SK-N-SH (cell line): ENCODE measurements around the gene ZNF584. TPM values are rescaled to one million over a fixed set of nuclear protein-coding genes. Genes with fewer than 3 reads are reported as not detected.

Experiments
- CTCF ChIA-PET: fragments of 300-600, 350-600 bp; formaldehyde crosslinking; extraction: SDS; loops from one replicate; lab custom pipeline; 2021; lab: Yijun Ruan, JAX
- POLR2A ChIA-PET: fragments of 350-600 bp; sonication (Branson Sonifier 250); formaldehyde crosslinking; extraction: SDS; loops from one replicate; lab custom pipeline; 2020; ENCODE audit warnings: antibody characterized with exemption, inconsistent platforms; lab: Yijun Ruan, JAX
- DNase-seq: peaks from one replicate; pipeline ENCODE4 v3.0.0; 2012
- H2AFZ ChIP-seq: fragments of 200-600 bp; sonication (generic); 2 replicates; pipeline ENCODE4 v1.8.1; 2016; ENCODE audit warnings: antibody characterized with exemption, mild to moderate bottlenecking, low read depth
- H3F3A ChIP-seq: fragments of 200-600 bp; sonication (generic); replicated peaks from 2 replicates; pipeline ENCODE3; 2016; ENCODE audit warnings: antibody characterized with exemption, mild to moderate bottlenecking; ENCODE audit not compliant: insufficient read depth
- H3K27ac ChIP-seq, 2 experiments: fragments of 200-500 bp in 1 of 2; fragments of 200-600 bp in 1 of 2; sonication (Bioruptor generic) in 1 of 2; sonication (generic), shearing (Covaris generic) in 1 of 2; 2 replicates each; pipeline versions ENCODE4 v1.5.1 to v1.6.1; 2014 to 2016; ENCODE audit warnings: low read depth in 2 of 2, inconsistent platforms in 1 of 2, low read length in 1 of 2, mild to moderate bottlenecking in 1 of 2, mixed read lengths in 1 of 2
- H3K27me3 ChIP-seq: fragments of 200-600 bp; sonication (generic), shearing (Covaris generic); 2 replicates; pipeline ENCODE4 v1.6.1; 2016; ENCODE audit warnings: mixed run types; ENCODE audit not compliant: insufficient read depth
- H3K36me3 ChIP-seq, 2 experiments: fragments of 200-500 bp in 1 of 2; fragments of 200-600 bp in 1 of 2; sonication (Bioruptor generic) in 1 of 2; sonication (generic) in 1 of 2; replicated peaks in 1 of 2; 2 replicates each; pipeline versions ENCODE3 to v1.5.1; 2014 to 2016; ENCODE audit warnings: low read length in 1 of 2, mild to moderate bottlenecking in 1 of 2; ENCODE audit not compliant: insufficient read depth in 2 of 2, control insufficient read depth in 1 of 2
- H3K4me1 ChIP-seq, 2 experiments: fragments of 200-500 bp in 1 of 2; fragments of 200-600 bp in 1 of 2; sonication (Bioruptor generic) in 1 of 2; sonication (generic), shearing (Covaris generic) in 1 of 2; 2 replicates each; pipeline versions ENCODE4 v1.5.1 to v1.6.1; 2014 to 2016; ENCODE audit warnings: low read depth in 1 of 2, low read length in 1 of 2, mixed run types in 1 of 2; ENCODE audit not compliant: insufficient read depth in 2 of 2, control insufficient read depth in 1 of 2
- H3K4me2 ChIP-seq: fragments of 200-600 bp; sonication (generic), shearing (Covaris generic); 2 replicates; pipeline ENCODE4 v1.6.1; 2017; ENCODE audit warnings: mixed run types
- H3K4me3 ChIP-seq, 2 experiments: fragments of 200-500 bp in 1 of 2; fragments of 200-600 bp in 1 of 2; sonication (Bioruptor generic) in 1 of 2; sonication (generic), shearing (Covaris generic) in 1 of 2; 2 replicates each; pipeline versions ENCODE4 v1.5.1 to v1.8.1; 2014 to 2016; ENCODE audit warnings: low read depth in 2 of 2, inconsistent platforms in 1 of 2, low read length in 1 of 2, mild to moderate bottlenecking in 1 of 2, mixed read lengths in 1 of 2, moderate library complexity in 1 of 2
- H3K79me2 ChIP-seq: fragments of 200-600 bp; sonication (generic); 2 replicates; pipeline ENCODE4 v1.8.1; 2017; ENCODE audit warnings: mild to moderate bottlenecking; ENCODE audit not compliant: insufficient read depth
- H3K9ac ChIP-seq: fragments of 200-600 bp; sonication (generic); 2 replicates; pipeline ENCODE4 v1.6.1; 2017; ENCODE audit warnings: mixed run types
- H3K9me2 ChIP-seq: fragments of 200-600 bp; sonication (generic); 2 replicates; pipeline ENCODE4 v1.6.1; 2017; ENCODE audit warnings: mixed run types
- H3K9me3 ChIP-seq: fragments of 200-600 bp; sonication (generic); 2 replicates; pipeline ENCODE4 v1.6.1; 2017; ENCODE audit warnings: mixed run types, mild to moderate bottlenecking, moderate library complexity
- H4K20me1 ChIP-seq: fragments of 200-600 bp; sonication (generic); 2 replicates; pipeline ENCODE4 v1.6.1; 2017; ENCODE audit warnings: mild to moderate bottlenecking, mixed run types; ENCODE audit not compliant: insufficient read depth
- CHD2 ChIP-seq: fragments of 150-350 bp; IDR thresholded peaks from 2 replicates; pipeline ENCODE4 v1.6.1; 2018; ENCODE audit warnings: low read length; ENCODE audit not compliant: partially characterized antibody
- ELF1 ChIP-seq: IDR thresholded peaks from 2 replicates; pipeline ENCODE4 v1.4.0; 2012
- EZH2phosphoT487 ChIP-seq: fragments of 200-600 bp; sonication (generic); IDR thresholded peaks from 2 replicates; pipeline ENCODE4 v1.6.1; 2017; ENCODE audit warnings: low read depth, mixed run types, mild to moderate bottlenecking, antibody characterized with exemption, moderate library complexity, borderline replicate concordance
- GABPA ChIP-seq: IDR thresholded peaks from 2 replicates; pipeline ENCODE4 v1.4.0; 2012; ENCODE audit warnings: low read depth, mild to moderate bottlenecking
- MXI1 ChIP-seq: IDR thresholded peaks from 2 replicates; pipeline ENCODE4 v1.6.1; 2012; ENCODE audit warnings: mild to moderate bottlenecking, low read depth, low read length, improper control_type of control experiment
- NFIC ChIP-seq: IDR thresholded peaks from 2 replicates; pipeline ENCODE4 v1.4.0; 2012; ENCODE audit warnings: borderline replicate concordance
- NRF1 ChIP-seq: IDR thresholded peaks from 2 replicates; pipeline ENCODE4 v1.6.1; 2012; ENCODE audit warnings: low read depth, mild to moderate bottlenecking, low read length
- POLR2AphosphoS5 ChIP-seq: IDR thresholded peaks from 2 replicates; pipeline ENCODE4 v1.6.1; 2012; ENCODE audit warnings: low read depth, low read length
- RAD21 ChIP-seq: IDR thresholded peaks from 2 replicates; pipeline ENCODE4 v1.6.1; 2012; ENCODE audit warnings: mild to moderate bottlenecking, low read length
- RFX5 ChIP-seq: IDR thresholded peaks from 2 replicates; pipeline ENCODE4 v1.6.1; 2012; ENCODE audit warnings: mild to moderate bottlenecking, improper control_type of control experiment, low read length
- RXRA ChIP-seq: IDR thresholded peaks from 2 replicates; pipeline ENCODE4 v1.4.0; 2012; ENCODE audit warnings: low read depth, mild to moderate bottlenecking, borderline replicate concordance
- SIN3A ChIP-seq: IDR thresholded peaks from 2 replicates; pipeline ENCODE4 v1.6.1; 2012; ENCODE audit warnings: low read depth, mild to moderate bottlenecking, low read length, moderate library complexity, borderline replicate concordance
- TAF1 ChIP-seq: IDR thresholded peaks from 2 replicates; pipeline ENCODE4 v1.6.1; 2012; ENCODE audit warnings: low read depth, mild to moderate bottlenecking, low read length, moderate library complexity, borderline replicate concordance
- TEAD4 ChIP-seq: IDR thresholded peaks from 2 replicates; pipeline ENCODE4 v1.4.0; 2012; ENCODE audit warnings: mild to moderate bottlenecking, borderline replicate concordance; ENCODE audit not compliant: insufficient read depth
- YY1 ChIP-seq: IDR thresholded peaks from 2 replicates; pipeline ENCODE4 v1.4.0; 2012; ENCODE audit warnings: low read depth, mild to moderate bottlenecking
- WGBS: methylation state at CpG from one replicate; pipeline ENCODE4 v1.1.6; 2017; ENCODE audit warnings: low lambda C conversion rate; 5-methylcytosine and 5-hydroxymethylcytosine counted together
- polyA plus RNA-seq, 3 experiments: library from polyadenylated mRNA; depleted of rRNA; stranded (reverse); fragments of >200 nt; gene quantifications; 2 replicates each; pipeline ENCODE4 v1.2.3, GENCODE V29; 2012
- TF ChIP-seq, protein P1 (sequence below): IDR thresholded peaks from 2 replicates; pipeline ENCODE4; 2012
- TF ChIP-seq, protein P2 (sequence below): IDR thresholded peaks from 2 replicates; pipeline ENCODE4 v1.6.1; 2012; ENCODE audit warnings: mild to moderate bottlenecking, low read depth, low read length, moderate library complexity
- TF ChIP-seq, protein P3 (sequence below): IDR thresholded peaks from 2 replicates; pipeline ENCODE4 v1.4.0; 2012; ENCODE audit warnings: low read depth
- TF ChIP-seq, protein P4 (sequence below): fragments of 150-350 bp; IDR thresholded peaks from 2 replicates; pipeline ENCODE4 v1.6.1; 2016; ENCODE audit warnings: mild to moderate bottlenecking, low read depth, low read length
- TF ChIP-seq, protein P5 (sequence below): IDR thresholded peaks from 2 replicates; pipeline ENCODE4 v1.4.0; 2012; ENCODE audit warnings: low read depth, borderline replicate concordance
- TF ChIP-seq, protein P6 (sequence below): fragments of 200-600 bp; sonication (generic); IDR thresholded peaks from 2 replicates; pipeline ENCODE4 v1.6.1; 2017; ENCODE audit warnings: antibody characterized with exemption, mild to moderate bottlenecking, moderate library complexity

The ZNF584 gene
- polyA plus RNA-seq (2012; rRNA removed), result 9.4 and 12.0 TPM in 2 replicates
- 7.7 and 9.6 TPM in 2 replicates for polyA plus RNA-seq (2012; cell fraction: cytosol; rRNA removed)
- polyA plus RNA-seq (2012; cell fraction: nucleus; rRNA removed), result 10.1 and 12.1 TPM in 2 replicates

DNA sequence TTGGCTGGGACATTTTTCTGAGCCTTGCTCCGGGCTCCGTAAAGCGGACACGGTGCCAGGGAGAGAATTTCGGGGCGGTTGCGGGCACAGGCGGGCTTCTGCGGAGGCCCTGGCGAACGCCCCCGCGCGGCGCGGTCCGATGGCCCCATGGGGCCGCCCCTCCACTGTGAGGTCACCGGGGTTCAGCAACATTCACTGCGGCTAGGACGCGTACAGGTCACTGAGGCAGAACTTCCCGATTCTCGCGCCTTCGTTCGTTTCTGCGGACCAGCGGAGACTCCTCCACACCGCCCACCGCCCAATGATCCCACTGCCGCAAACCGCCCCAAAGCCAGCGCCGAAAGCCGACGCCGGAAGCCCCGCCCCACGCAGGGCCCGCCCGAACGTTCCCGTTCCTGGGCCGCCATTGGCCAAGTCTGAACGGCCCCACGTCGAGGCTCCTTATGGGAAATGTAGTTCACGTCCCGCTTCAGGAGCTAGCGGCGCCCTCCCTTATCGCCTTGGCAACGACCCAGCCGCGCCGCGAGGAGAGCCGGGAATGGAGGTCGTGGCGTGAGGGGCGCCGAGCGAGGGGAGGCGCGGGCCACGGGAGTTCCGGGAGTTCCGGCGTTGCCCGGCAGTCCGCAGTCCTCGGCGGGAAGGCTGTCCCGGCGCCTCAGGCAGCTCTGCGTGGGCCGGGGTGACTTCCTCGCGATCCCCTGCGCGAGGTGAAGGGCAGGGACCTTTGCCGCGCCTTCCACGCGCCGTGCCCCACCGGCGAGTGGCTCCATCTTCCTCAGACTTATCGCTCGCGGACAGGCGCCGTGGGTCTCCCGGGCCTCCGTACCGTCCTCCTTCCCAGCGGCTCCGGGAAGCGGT is at the start of gene ZNF584:
ZNF584 (plus strand) TSS at position 498 of the 858 bp plus-strand sequence. CDS start 499 bp downstream, outside the sequence.
- Histone ChIP-seq H3K27ac (peak within 1 kb of the TSS; percentile 57 to 88), H3K9me2 (no peaks in the 10 kb centered on the region), H3K4me2 (peak within 1 kb of the TSS; percentile 99), H2AFZ (peak within 1 kb of the TSS; percentile 86), H3K4me3 (peak within 1 kb of the TSS; percentile 84 to 97), H3K27me3 (no peaks in the 10 kb centered on the region), H3F3A (peaks cover 10% of the 10 kb centered on the region), H3K9ac (peak within 1 kb of the TSS; percentile 83), H3K4me1 (peaks cover 0 to 25% of the 10 kb centered on the region in 2 experiments; a peak in 1 of 4 replicates), H4K20me1 (no peaks in the 10 kb centered on the region), H3K36me3 (peaks cover 0 to 3% of the 10 kb centered on the region in 2 experiments), H3K79me2 (peaks cover 53% of the 10 kb centered on the region), H3K9me3 (no peaks in the 10 kb centered on the region)
- ChIA-PET CTCF (interaction anchor here (1.2 kb wide), 1 partner anchor 17 kb away, joined by 3 read pairs; no protein-coding TSS in a partner anchor), POLR2A (interaction anchor here (0.6 to 1.2 kb wide), 5 partner anchors 24 to 146 kb away, joined by 3 to 4 read pairs (median 3); partner anchors contain the start of genes CHMP2A, ZNF446 and ZNF497)
- TF ChIP-seq, protein P1, sequence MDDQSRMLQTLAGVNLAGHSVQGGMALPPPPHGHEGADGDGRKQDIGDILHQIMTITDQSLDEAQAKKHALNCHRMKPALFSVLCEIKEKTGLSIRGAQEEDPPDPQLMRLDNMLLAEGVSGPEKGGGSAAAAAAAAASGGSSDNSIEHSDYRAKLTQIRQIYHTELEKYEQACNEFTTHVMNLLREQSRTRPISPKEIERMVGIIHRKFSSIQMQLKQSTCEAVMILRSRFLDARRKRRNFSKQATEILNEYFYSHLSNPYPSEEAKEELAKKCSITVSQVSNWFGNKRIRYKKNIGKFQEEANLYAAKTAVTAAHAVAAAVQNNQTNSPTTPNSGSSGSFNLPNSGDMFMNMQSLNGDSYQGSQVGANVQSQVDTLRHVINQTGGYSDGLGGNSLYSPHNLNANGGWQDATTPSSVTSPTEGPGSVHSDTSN, result no peak
- TF ChIP-seq NRF1, result peak; percentile 25; the same call in 1 of the 2 replicates
- no peak for TF ChIP-seq RXRA
- no peak for TF ChIP-seq RAD21
- TF ChIP-seq, protein P2, sequence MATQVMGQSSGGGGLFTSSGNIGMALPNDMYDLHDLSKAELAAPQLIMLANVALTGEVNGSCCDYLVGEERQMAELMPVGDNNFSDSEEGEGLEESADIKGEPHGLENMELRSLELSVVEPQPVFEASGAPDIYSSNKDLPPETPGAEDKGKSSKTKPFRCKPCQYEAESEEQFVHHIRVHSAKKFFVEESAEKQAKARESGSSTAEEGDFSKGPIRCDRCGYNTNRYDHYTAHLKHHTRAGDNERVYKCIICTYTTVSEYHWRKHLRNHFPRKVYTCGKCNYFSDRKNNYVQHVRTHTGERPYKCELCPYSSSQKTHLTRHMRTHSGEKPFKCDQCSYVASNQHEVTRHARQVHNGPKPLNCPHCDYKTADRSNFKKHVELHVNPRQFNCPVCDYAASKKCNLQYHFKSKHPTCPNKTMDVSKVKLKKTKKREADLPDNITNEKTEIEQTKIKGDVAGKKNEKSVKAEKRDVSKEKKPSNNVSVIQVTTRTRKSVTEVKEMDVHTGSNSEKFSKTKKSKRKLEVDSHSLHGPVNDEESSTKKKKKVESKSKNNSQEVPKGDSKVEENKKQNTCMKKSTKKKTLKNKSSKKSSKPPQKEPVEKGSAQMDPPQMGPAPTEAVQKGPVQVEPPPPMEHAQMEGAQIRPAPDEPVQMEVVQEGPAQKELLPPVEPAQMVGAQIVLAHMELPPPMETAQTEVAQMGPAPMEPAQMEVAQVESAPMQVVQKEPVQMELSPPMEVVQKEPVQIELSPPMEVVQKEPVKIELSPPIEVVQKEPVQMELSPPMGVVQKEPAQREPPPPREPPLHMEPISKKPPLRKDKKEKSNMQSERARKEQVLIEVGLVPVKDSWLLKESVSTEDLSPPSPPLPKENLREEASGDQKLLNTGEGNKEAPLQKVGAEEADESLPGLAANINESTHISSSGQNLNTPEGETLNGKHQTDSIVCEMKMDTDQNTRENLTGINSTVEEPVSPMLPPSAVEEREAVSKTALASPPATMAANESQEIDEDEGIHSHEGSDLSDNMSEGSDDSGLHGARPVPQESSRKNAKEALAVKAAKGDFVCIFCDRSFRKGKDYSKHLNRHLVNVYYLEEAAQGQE, result no peak
- TF ChIP-seq, protein P3, sequence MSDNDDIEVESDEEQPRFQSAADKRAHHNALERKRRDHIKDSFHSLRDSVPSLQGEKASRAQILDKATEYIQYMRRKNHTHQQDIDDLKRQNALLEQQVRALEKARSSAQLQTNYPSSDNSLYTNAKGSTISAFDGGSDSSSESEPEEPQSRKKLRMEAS, result no peak; the same call in 1 of the 2 replicates
- peak; percentile 52; the same call in 1 of the 2 replicates for TF ChIP-seq ELF1
- TF ChIP-seq CHD2, result peak; percentile 75
- TF ChIP-seq MXI1, result peak; percentile 82
- peak; percentile 87 for TF ChIP-seq TAF1
- no peak for TF ChIP-seq TEAD4
- no peak for TF ChIP-seq EZH2phosphoT487
- TF ChIP-seq, protein P4, sequence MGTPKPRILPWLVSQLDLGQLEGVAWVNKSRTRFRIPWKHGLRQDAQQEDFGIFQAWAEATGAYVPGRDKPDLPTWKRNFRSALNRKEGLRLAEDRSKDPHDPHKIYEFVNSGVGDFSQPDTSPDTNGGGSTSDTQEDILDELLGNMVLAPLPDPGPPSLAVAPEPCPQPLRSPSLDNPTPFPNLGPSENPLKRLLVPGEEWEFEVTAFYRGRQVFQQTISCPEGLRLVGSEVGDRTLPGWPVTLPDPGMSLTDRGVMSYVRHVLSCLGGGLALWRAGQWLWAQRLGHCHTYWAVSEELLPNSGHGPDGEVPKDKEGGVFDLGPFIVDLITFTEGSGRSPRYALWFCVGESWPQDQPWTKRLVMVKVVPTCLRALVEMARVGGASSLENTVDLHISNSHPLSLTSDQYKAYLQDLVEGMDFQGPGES, result no peak
- peak; percentile 83 for TF ChIP-seq GABPA
- TF ChIP-seq YY1, result no peak; the same call in none of the 2 replicates
- TF ChIP-seq, protein P5, sequence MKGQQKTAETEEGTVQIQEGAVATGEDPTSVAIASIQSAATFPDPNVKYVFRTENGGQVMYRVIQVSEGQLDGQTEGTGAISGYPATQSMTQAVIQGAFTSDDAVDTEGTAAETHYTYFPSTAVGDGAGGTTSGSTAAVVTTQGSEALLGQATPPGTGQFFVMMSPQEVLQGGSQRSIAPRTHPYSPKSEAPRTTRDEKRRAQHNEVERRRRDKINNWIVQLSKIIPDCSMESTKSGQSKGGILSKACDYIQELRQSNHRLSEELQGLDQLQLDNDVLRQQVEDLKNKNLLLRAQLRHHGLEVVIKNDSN, result no peak
- peak; percentile 92 for TF ChIP-seq POLR2AphosphoS5
- TF ChIP-seq NFIC, result peak; percentile 59
- TF ChIP-seq RFX5, result no peak
- peak; percentile 73; the same call in 1 of the 2 replicates for TF ChIP-seq SIN3A
- TF ChIP-seq, protein P6, sequence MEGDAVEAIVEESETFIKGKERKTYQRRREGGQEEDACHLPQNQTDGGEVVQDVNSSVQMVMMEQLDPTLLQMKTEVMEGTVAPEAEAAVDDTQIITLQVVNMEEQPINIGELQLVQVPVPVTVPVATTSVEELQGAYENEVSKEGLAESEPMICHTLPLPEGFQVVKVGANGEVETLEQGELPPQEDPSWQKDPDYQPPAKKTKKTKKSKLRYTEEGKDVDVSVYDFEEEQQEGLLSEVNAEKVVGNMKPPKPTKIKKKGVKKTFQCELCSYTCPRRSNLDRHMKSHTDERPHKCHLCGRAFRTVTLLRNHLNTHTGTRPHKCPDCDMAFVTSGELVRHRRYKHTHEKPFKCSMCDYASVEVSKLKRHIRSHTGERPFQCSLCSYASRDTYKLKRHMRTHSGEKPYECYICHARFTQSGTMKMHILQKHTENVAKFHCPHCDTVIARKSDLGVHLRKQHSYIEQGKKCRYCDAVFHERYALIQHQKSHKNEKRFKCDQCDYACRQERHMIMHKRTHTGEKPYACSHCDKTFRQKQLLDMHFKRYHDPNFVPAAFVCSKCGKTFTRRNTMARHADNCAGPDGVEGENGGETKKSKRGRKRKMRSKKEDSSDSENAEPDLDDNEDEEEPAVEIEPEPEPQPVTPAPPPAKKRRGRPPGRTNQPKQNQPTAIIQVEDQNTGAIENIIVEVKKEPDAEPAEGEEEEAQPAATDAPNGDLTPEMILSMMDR, result peak; percentile 42; the same call in 1 of the 2 replicates
- 0% methylated on average over 12 of the region's 100 CpGs for WGBS
- DNase-seq, result peak; percentile 97
